Measurements from ENCODE around the gene ZDHHC7. TPM values are rescaled to one million over a fixed set of nuclear protein-coding genes. Genes with fewer than 3 reads are reported as not detected.

Gene ZDHHC7
- total RNA-seq, 1 experiment from 2014 or later = 109 TPM

DNA sequence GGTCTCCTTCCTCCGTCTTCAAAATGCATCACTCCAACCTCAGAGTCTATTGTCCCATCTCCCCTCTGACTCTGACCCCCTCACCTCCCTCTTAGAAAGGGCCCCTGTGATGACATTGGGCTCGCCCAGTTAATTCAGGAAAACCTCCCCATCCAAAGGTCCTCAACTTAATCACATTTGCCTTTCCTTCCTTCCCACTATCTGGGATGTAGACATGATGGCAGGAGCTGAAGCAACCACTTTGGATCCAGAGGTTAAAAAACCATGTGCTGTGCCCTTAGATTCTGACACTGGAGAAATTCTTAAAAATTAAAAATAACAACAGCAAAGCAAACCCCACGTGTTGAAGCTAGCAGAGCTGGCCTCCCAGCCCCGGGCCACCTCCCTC is 80.2 kb downstream of the ZDHHC7 start:
- no peak overlapping the region for H3K27ac Mint-ChIP-seq (ENCODE audit: unreplicated experiment)
- H3K4me3 Mint-ChIP-seq (ENCODE audit: low read depth, unreplicated experiment) = no peak overlapping the region
- H3K4me1 Mint-ChIP-seq (ENCODE audit: low read depth, unreplicated experiment) = no peaks in the 10 kb centered on the region
- no peaks in the 10 kb centered on the region for H3K9me3 Mint-ChIP-seq (ENCODE audit: low read depth, unreplicated experiment)
- peaks cover 58% of the 10 kb centered on the region for H3K27me3 Mint-ChIP-seq (ENCODE audit: unreplicated experiment)
- CTCF ChIA-PET = interaction anchor here (1.5 kb wide), 1 partner anchor 11 kb away, joined by 7 read pairs; no protein-coding TSS in a partner anchor
- no peaks in the 10 kb centered on the region for H3K36me3 Mint-ChIP-seq (ENCODE audit: insufficient read depth, unreplicated experiment)
- intact Hi-C loops (cut with micrococcal nuclease; ENCODE audit: unreplicated experiment) = no loop called here
- TF ChIP-seq, protein P1, sequence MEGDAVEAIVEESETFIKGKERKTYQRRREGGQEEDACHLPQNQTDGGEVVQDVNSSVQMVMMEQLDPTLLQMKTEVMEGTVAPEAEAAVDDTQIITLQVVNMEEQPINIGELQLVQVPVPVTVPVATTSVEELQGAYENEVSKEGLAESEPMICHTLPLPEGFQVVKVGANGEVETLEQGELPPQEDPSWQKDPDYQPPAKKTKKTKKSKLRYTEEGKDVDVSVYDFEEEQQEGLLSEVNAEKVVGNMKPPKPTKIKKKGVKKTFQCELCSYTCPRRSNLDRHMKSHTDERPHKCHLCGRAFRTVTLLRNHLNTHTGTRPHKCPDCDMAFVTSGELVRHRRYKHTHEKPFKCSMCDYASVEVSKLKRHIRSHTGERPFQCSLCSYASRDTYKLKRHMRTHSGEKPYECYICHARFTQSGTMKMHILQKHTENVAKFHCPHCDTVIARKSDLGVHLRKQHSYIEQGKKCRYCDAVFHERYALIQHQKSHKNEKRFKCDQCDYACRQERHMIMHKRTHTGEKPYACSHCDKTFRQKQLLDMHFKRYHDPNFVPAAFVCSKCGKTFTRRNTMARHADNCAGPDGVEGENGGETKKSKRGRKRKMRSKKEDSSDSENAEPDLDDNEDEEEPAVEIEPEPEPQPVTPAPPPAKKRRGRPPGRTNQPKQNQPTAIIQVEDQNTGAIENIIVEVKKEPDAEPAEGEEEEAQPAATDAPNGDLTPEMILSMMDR (IDR thresholded peaks at IDR 0.05; ENCODE audit: unreplicated experiment) = no peak
- BruUV-seq (replicated peaks) = no TSS peak
- no peak for DNase-seq

DNA sequence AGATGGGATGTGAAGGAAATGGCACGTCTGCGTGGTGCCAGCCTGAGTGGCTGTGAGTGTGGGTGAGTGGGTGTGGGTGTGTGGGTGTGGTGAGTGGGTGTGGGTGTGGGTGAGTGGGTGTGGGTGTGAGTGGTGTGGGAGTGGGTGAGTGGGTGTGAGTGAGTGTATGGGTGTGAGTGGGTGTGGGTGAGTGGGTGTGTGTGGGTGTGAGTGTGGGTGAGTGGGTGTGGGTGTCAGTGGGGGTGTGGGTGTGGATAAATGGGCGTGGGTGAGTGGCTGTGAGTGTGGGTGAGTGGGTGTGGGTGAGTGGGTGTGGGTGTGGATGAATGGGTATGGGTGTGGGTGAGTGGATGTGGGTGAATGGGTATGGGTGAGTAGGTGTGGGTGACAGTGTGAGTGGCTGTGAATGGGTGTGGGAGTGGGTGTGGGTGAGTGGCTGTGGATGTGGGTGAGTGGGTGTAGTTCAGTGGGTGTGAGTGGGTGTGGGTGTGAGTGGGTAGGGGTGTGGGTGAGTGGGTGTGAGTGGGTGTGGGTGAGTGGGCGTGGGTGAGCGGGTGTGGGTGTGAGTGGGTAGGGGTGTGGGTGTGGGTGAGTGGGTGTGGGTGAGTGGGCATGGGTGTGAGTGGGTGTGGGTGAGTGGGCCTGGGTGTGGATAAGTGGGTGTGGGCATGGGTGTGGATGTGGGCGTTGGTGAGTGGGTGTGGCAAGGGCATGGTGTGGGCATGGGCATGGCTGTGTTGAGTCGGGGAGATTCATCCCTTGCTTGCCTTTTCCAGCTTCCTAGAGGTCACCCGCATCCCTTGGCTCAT is 80.8 kb downstream of the ZDHHC7 start:
- intact Hi-C loops (cut with micrococcal nuclease; ENCODE audit: unreplicated experiment) = no loop called here
- no peak overlapping the region for H3K27ac Mint-ChIP-seq (ENCODE audit: unreplicated experiment)
- DNase-seq = no peak
- BruUV-seq (replicated peaks) = no TSS peak
- H3K4me3 Mint-ChIP-seq (ENCODE audit: low read depth, unreplicated experiment) = no peak overlapping the region
- peaks cover 58% of the 10 kb centered on the region for H3K27me3 Mint-ChIP-seq (ENCODE audit: unreplicated experiment)
- TF ChIP-seq, protein P1 (IDR thresholded peaks at IDR 0.05; ENCODE audit: unreplicated experiment) = no peak
- H3K9me3 Mint-ChIP-seq (ENCODE audit: low read depth, unreplicated experiment) = no peaks in the 10 kb centered on the region
- CTCF ChIA-PET = no interaction called here
- no peaks in the 10 kb centered on the region for H3K36me3 Mint-ChIP-seq (ENCODE audit: insufficient read depth, unreplicated experiment)
- H3K4me1 Mint-ChIP-seq (ENCODE audit: low read depth, unreplicated experiment) = no peaks in the 10 kb centered on the region

DNA sequence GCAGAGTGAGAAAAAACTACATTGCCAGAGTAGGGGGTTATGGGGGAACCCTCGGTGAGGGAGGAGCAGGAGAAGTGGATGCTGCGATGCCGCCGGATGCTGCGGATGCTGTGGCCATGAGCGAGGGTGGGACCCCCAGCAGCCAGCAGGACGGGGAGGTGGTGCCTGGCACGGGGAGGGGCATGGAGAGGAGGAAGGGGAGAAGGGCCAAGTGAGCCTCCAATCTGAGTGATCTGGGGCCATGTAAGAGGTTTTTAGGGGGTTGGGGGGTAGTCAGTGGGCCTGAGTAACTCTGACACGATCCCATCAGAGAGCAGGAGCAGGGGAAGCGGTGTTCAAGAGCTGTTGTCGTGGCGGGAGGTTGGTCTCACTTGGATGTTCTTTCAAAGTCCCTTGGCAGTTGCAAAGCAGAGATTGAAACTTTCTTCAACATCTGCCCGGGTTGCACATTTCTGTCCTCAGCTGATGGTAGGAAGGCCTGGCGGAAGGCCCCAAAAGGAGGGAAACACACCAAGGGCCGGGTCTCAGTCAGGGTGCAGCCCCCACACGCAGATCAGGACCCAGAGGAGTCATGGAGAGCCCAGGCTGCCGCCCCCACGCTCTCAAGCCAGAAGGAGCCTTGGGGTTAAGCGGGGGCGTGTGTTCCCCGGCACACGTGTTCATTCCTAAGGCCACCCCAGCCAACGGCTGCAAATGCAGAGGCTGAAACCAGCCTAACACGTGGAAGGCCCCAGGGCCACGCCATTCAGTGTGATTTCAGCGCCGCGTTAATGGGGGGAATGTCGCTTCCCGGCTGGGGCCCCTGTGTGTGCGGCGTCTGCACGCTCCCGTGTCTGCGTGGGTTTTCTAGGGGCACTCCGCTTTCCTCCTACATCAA is 81.7 kb downstream of the ZDHHC7 start:
- Mint-ChIP-seq H3K4me1 (ENCODE audit: low read depth, unreplicated experiment) (no peaks in the 10 kb centered on the region), H3K27ac (ENCODE audit: unreplicated experiment) (no peak overlapping the region), H3K4me3 (ENCODE audit: low read depth, unreplicated experiment) (no peak overlapping the region), H3K36me3 (ENCODE audit: insufficient read depth, unreplicated experiment) (no peaks in the 10 kb centered on the region), H3K9me3 (ENCODE audit: low read depth, unreplicated experiment) (no peaks in the 10 kb centered on the region), H3K27me3 (ENCODE audit: unreplicated experiment) (peaks cover 62% of the 10 kb centered on the region)
- no TSS peak for BruUV-seq (replicated peaks)
- intact Hi-C loops (cut with micrococcal nuclease; ENCODE audit: unreplicated experiment) = no loop called here
- TF ChIP-seq, protein P1 (IDR thresholded peaks at IDR 0.05; ENCODE audit: unreplicated experiment) = no peak
- DNase-seq = no peak
- CTCF ChIA-PET = no interaction called here

DNA sequence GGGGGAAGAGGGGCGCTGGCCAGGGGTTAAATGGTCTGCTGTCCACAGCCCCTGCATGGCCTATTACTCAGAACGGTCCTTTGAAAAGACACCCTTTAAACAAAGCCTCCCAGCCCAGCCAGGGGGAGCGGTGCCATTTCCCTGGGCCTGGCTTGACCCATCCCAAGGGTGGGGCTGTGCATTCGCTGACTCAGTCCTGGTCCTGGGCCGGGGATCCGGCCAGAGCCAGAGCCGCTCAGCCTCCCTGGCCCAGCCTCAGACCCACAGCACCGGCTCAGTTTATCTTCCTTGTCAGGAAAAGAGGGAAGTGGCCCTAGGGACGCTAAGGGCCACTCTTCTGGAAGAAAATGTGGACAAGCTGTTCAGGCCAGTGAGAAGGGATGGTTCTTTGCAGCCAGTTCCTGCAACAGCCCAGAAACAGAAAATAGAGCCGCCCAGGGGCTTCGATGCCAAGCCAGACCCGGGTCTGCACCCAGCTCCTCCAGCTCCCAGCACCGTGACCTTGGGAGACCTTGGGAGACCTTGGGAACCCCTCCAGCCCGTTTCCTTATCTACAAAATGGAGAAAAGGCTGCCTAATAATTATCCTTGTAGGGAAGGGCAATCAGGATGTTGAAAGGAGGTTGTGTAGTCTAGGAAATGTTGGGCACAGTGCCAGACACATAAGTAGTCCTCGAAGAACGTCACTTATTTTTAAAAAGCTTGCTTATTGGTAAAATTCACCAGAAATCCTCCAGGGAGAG is 82.5 kb downstream of the ZDHHC7 start:
- Mint-ChIP-seq H3K9me3 (ENCODE audit: low read depth, unreplicated experiment) (no peaks in the 10 kb centered on the region), H3K27me3 (ENCODE audit: unreplicated experiment) (peaks cover 57% of the 10 kb centered on the region), H3K4me1 (ENCODE audit: low read depth, unreplicated experiment) (no peaks in the 10 kb centered on the region), H3K4me3 (ENCODE audit: low read depth, unreplicated experiment) (no peak overlapping the region), H3K27ac (ENCODE audit: unreplicated experiment) (no peak overlapping the region), H3K36me3 (ENCODE audit: insufficient read depth, unreplicated experiment) (no peaks in the 10 kb centered on the region)
- TF ChIP-seq, protein P1 (IDR thresholded peaks at IDR 0.05; ENCODE audit: unreplicated experiment) = no peak
- no peak for DNase-seq
- CTCF ChIA-PET = no interaction called here
- BruUV-seq (replicated peaks) = no TSS peak
- intact Hi-C loops (cut with micrococcal nuclease; ENCODE audit: unreplicated experiment) = no loop called here

Measured in Calu3 (cell line).